Activated CD4-positive, alpha-beta T cell treated with anti-CD3 and anti-CD28 coated beads for 4 hours (primary cell): ENCODE measurements around the gene CYP26B1.

Source experiments
- DNase-seq, 2 donors: peaks; one replicate each; pipeline ENCODE4 v3.0.0-alpha.2; 2020

CYP26B1 gene

DNA sequence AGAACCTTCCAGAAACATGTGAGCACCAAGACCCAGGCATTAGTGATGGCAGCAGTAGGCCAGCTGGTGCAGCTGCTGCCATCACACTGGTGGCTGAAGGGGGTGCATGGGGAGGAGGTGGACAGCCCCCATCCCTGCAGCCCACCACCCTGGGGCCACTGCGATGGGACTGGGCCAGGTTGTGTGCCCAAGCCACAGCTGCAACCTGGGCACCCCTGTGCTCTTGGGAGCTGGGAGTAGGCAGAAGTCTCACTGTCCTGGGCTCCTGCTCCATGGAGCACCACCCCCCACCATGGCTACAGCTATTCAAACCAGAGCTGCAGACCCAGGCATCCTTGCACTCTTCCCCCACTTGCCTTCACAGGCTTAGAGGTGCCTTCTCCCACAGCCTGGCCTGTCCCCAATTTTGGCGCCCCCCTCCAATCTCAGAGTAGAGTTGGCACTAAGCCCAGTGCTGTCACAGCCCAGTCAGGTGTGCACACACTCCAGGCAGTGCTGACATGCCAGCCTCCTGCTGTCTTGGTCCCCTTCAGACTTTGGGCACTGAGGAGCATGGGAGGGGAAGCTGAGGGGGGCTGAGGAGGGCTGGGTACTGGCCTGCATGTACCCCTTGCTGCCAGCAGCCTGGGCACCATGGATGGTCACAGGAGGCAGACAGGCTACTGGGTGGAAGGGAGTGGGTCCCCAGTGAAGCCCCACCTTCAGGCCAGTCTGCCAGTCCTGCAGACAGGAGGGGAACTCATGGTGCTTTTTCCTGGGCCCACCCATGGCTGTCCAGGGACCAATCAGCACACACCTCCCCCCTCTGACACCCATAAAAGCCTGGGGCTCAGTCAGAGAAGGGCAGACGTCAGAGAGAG, 67.1 kb downstream of the CYP26B1 start:
- no peak for DNase-seq
